ENCODE results near the gene ADAM17.

DNA sequence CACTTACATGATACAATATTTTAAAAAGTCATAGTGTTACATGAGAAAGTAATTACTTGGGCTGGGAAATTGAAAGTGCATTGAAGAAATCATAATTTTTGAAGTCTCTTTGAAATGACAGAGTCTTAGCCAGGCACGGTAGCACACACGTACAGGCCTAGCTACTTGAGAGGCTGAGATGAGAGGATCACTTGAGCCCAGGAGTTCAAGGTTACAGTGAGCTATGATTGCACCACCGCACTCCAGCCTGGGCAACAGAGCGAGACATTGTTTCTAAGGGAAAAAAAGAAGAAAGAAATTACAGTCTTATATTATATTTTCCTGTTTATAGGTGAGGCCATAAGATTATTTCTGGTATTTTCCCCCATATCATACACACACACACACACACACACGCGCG is 90.5 kb downstream of the ADAM17 start:
- TF ChIP-seq, protein P1, sequence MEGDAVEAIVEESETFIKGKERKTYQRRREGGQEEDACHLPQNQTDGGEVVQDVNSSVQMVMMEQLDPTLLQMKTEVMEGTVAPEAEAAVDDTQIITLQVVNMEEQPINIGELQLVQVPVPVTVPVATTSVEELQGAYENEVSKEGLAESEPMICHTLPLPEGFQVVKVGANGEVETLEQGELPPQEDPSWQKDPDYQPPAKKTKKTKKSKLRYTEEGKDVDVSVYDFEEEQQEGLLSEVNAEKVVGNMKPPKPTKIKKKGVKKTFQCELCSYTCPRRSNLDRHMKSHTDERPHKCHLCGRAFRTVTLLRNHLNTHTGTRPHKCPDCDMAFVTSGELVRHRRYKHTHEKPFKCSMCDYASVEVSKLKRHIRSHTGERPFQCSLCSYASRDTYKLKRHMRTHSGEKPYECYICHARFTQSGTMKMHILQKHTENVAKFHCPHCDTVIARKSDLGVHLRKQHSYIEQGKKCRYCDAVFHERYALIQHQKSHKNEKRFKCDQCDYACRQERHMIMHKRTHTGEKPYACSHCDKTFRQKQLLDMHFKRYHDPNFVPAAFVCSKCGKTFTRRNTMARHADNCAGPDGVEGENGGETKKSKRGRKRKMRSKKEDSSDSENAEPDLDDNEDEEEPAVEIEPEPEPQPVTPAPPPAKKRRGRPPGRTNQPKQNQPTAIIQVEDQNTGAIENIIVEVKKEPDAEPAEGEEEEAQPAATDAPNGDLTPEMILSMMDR (conservative IDR thresholded peaks at IDR 0.05 in 1 of 2, IDR thresholded peaks at IDR 0.05 in 1 of 2; ENCODE audit: extremely low read depth in 1 of 2, insufficient read depth in 1 of 2, low read depth in 1 of 2, low read length in 2 of 2): no peak
- no peak for TF ChIP-seq EZH2 (IDR thresholded peaks at IDR 0.05; ENCODE audit: borderline replicate concordance, low read length)
